ENCODE data around the gene HTR2B. TPM values are rescaled to one million over a fixed set of nuclear protein-coding genes. Genes with fewer than 3 reads are reported as not detected.

HTR2B gene
- total and polyA plus RNA-seq, 2 donors (not counting 1 experiment from before 2014, with no cell fraction given) = 12.6 to 92.5 TPM

- no peak overlapping the region for H2AFZ ChIP-seq (ENCODE audit: low read length)
- H3K27me3 ChIP-seq (ENCODE audit: control insufficient read depth, insufficient read depth, low read length) = no peaks in the 10 kb centered on the region
- H3K4me2 ChIP-seq (ENCODE audit: extremely low read depth, insufficient read depth, low read length) = no peak overlapping the region
- H4K20me1 ChIP-seq (ENCODE audit: control insufficient read depth, extremely low read depth, insufficient read depth, low read length) = no peaks in the 10 kb centered on the region
- H3K79me2 ChIP-seq (ENCODE audit: control insufficient read depth, insufficient read depth, low read length) = no peaks in the 10 kb centered on the region
- H3K9me3 ChIP-seq (ENCODE audit: control insufficient read depth, insufficient read depth, low read depth, low read length) = no peaks in the 10 kb centered on the region
- H3K9ac ChIP-seq (ENCODE audit: insufficient read depth, low read length) = no peak overlapping the region
- H3K27ac ChIP-seq (ENCODE audit: insufficient read depth, low read length) = no peak overlapping the region
- DNase-seq (ENCODE audit: low read depth in 2 of 2) = peak in 1 of 2 donors; percentile 76
- H3K4me3 ChIP-seq (replicated peaks in 1 of 4; ENCODE audit: control extremely low read depth in 1 of 4, insufficient read depth in 1 of 4, low read depth in 3 of 4, low read length in 4 of 4) = no peak overlapping the region
- peaks cover 6% of the 10 kb centered on the region for H3K36me3 ChIP-seq (ENCODE audit: control insufficient read depth, insufficient read depth, low read length)
- peaks cover 11% of the 10 kb centered on the region for H3K4me1 ChIP-seq (ENCODE audit: control insufficient read depth, extremely low read depth, insufficient read depth, low read length)
- TF ChIP-seq EZH2 (IDR thresholded peaks at IDR 0.05; ENCODE audit: low read length, missing control alignments) = no peak
- no peak for TF ChIP-seq CTCF (conservative IDR thresholded peaks at IDR 0.05 in 1 of 2, IDR thresholded peaks at IDR 0.05 in 1 of 2; ENCODE audit: low read depth in 1 of 2, low read length in 2 of 2)
Observed at GRCh38 chr2:231167745-231168459, 43.1 kb upstream of the HTR2B start.

- Histone ChIP-seq H3K36me3 (ENCODE audit: control insufficient read depth, insufficient read depth, low read length) (peaks cover 6% of the 10 kb centered on the region), H3K4me1 (ENCODE audit: control insufficient read depth, extremely low read depth, insufficient read depth, low read length) (peaks cover 28% of the 10 kb centered on the region), H2AFZ (ENCODE audit: low read length) (no peak overlapping the region), H3K9ac (ENCODE audit: insufficient read depth, low read length) (no peak overlapping the region), H3K9me3 (ENCODE audit: control insufficient read depth, insufficient read depth, low read depth, low read length) (no peaks in the 10 kb centered on the region), H3K27me3 (ENCODE audit: control insufficient read depth, insufficient read depth, low read length) (no peaks in the 10 kb centered on the region), H3K79me2 (ENCODE audit: control insufficient read depth, insufficient read depth, low read length) (no peaks in the 10 kb centered on the region), H3K27ac (ENCODE audit: insufficient read depth, low read length) (peak overlapping the region; percentile 71), H3K4me2 (ENCODE audit: extremely low read depth, insufficient read depth, low read length) (no peak overlapping the region), H3K4me3 (replicated peaks in 1 of 4; ENCODE audit: control extremely low read depth in 1 of 4, insufficient read depth in 1 of 4, low read depth in 3 of 4, low read length in 4 of 4) (no peak overlapping the region), H4K20me1 (ENCODE audit: control insufficient read depth, extremely low read depth, insufficient read depth, low read length) (no peaks in the 10 kb centered on the region)
- no peak for DNase-seq (ENCODE audit: low read depth in 2 of 2)
- TF ChIP-seq CTCF (conservative IDR thresholded peaks at IDR 0.05 in 1 of 2, IDR thresholded peaks at IDR 0.05 in 1 of 2; ENCODE audit: low read depth in 1 of 2, low read length in 2 of 2) = no peak
- TF ChIP-seq EZH2 (IDR thresholded peaks at IDR 0.05; ENCODE audit: low read length, missing control alignments) = no peak
Observed at GRCh38 chr2:231163414-231164095, 38.7 kb upstream of the HTR2B start.

GRCh38 chr2:231163011-231163410 lies 38.2 kb upstream of the HTR2B start:
- no peak overlapping the region for H2AFZ ChIP-seq (ENCODE audit: low read length)
- H3K9me3 ChIP-seq (ENCODE audit: control insufficient read depth, insufficient read depth, low read depth, low read length) = no peaks in the 10 kb centered on the region
- H3K4me1 ChIP-seq (ENCODE audit: control insufficient read depth, extremely low read depth, insufficient read depth, low read length) = peaks cover 28% of the 10 kb centered on the region
- peak in 1 of 2 donors; percentile 47 for DNase-seq (ENCODE audit: low read depth in 2 of 2)
- H4K20me1 ChIP-seq (ENCODE audit: control insufficient read depth, extremely low read depth, insufficient read depth, low read length) = no peaks in the 10 kb centered on the region
- no peaks in the 10 kb centered on the region for H3K79me2 ChIP-seq (ENCODE audit: control insufficient read depth, insufficient read depth, low read length)
- no peak overlapping the region for H3K4me2 ChIP-seq (ENCODE audit: extremely low read depth, insufficient read depth, low read length)
- H3K9ac ChIP-seq (ENCODE audit: insufficient read depth, low read length) = no peak overlapping the region
- H3K27me3 ChIP-seq (ENCODE audit: control insufficient read depth, insufficient read depth, low read length) = no peaks in the 10 kb centered on the region
- no peak overlapping the region for H3K4me3 ChIP-seq (replicated peaks in 1 of 4; ENCODE audit: control extremely low read depth in 1 of 4, insufficient read depth in 1 of 4, low read depth in 3 of 4, low read length in 4 of 4)
- H3K36me3 ChIP-seq (ENCODE audit: control insufficient read depth, insufficient read depth, low read length) = peaks cover 6% of the 10 kb centered on the region
- peak overlapping the region; percentile 71 for H3K27ac ChIP-seq (ENCODE audit: insufficient read depth, low read length)
- no peak for TF ChIP-seq EZH2 (IDR thresholded peaks at IDR 0.05; ENCODE audit: low read length, missing control alignments)
- no peak for TF ChIP-seq CTCF (conservative IDR thresholded peaks at IDR 0.05 in 1 of 2, IDR thresholded peaks at IDR 0.05 in 1 of 2; ENCODE audit: low read depth in 1 of 2, low read length in 2 of 2)

Data from fibroblast of lung (primary cell).